ENCODE results near the gene RIPK3. TPM values are rescaled to one million over a fixed set of nuclear protein-coding genes. Genes with fewer than 3 reads are reported as not detected.
"Not testable (repeated sequence)": the region's sequence is repeated elsewhere in the genome, so short reads cannot be mapped to it uniquely, and the experiment has no call there.

The RIPK3 gene
- total RNA-seq, 2 experiments from 2014 or later: 26.9 to 28.6 TPM

- Mint-ChIP-seq H3K36me3 (ENCODE audit: low read depth) (no peaks in the 10 kb centered on the region), H3K27ac (peak overlapping the region; percentile 71), H3K4me1 (ENCODE audit: low read depth) (peaks cover 79% of the 10 kb centered on the region), H3K9me3 (ENCODE audit: insufficient read depth) (no peaks in the 10 kb centered on the region), H3K4me3 (peak overlapping the region; percentile 25), H3K27me3 (ENCODE audit: low read depth) (peaks cover 16% of the 10 kb centered on the region)
- ChIA-PET POLR2A (interaction anchor here (0.6 to 13.7 kb wide), 4 partner anchors 16 to 364 kb away, joined by 3 to 185 read pairs (median 4); partner anchors contain the start of genes CBLN3 and KHNYN), CTCF (interaction anchor here (1.1 to 9.0 kb wide), 5 partner anchors 8 to 107 kb away, joined by 3 to 142 read pairs (median 17); partner anchors contain the start of genes CIDEB, KHNYN, LTB4R and LTB4R2)
- peak; percentile 80 for DNase-seq
- peak; percentile 48 for ATAC-seq
Observed at GRCh38 chr14:24329736-24330135, 10.1 kb downstream of the RIPK3 start.

GRCh38 chr14:24329073-24329663 is 10.6 kb downstream of the RIPK3 start:
- CTCF ChIA-PET: interaction anchor here (0.7 to 9.0 kb wide), 7 partner anchors 8 to 108 kb away, joined by 3 to 142 read pairs (median 10); partner anchors contain the start of genes CIDEB, KHNYN, LTB4R and LTB4R2
- Mint-ChIP-seq H3K4me3 (no peak overlapping the region), H3K27me3 (ENCODE audit: low read depth) (peaks cover 14% of the 10 kb centered on the region), H3K27ac (peak overlapping the region; percentile 71), H3K9me3 (ENCODE audit: insufficient read depth) (no peaks in the 10 kb centered on the region), H3K36me3 (ENCODE audit: low read depth) (no peaks in the 10 kb centered on the region), H3K4me1 (ENCODE audit: low read depth) (peaks cover 77% of the 10 kb centered on the region)
- no peak for ATAC-seq
- POLR2A ChIA-PET: interaction anchor here (0.6 to 13.7 kb wide), 5 partner anchors 15 to 364 kb away, joined by 3 to 185 read pairs (median 4); partner anchors contain the start of genes CBLN3, KHNYN and TINF2
- DNase-seq: no peak

DNA sequence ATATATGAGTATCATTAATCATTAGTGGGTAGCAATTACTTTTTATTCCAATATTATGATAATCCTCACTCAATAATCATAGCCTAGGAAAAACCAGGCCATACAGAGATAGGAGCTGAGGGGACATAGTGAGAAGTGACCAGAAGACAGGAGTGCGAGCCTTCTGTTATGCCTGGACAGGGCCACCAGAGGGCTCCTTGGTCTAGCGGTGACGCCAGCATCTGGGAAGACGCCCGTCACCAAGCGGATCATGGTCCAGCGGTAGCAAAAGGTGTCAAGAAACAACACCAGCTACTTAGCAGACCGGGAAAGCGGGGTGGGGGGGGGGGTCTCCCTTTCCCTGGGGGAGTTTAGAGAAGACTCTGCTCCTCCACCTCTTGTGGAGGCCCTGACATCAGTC is 11.9 kb downstream of the RIPK3 start:
- H3K9me3 Mint-ChIP-seq (ENCODE audit: insufficient read depth); ATAC-seq; H3K36me3 Mint-ChIP-seq (ENCODE audit: low read depth); H3K27ac Mint-ChIP-seq; DNase-seq; H3K4me3 Mint-ChIP-seq: not testable (repeated sequence)
- POLR2A ChIA-PET: interaction anchor here (1.5 to 13.7 kb wide), 3 partner anchors 14 to 103 kb away, joined by 5 to 185 read pairs (median 7); partner anchors contain the start of genes CBLN3 and KHNYN
- peaks cover 64% of the 10 kb centered on the region for H3K4me1 Mint-ChIP-seq (ENCODE audit: low read depth)
- CTCF ChIA-PET: interaction anchor here (0.9 to 9.0 kb wide), 9 partner anchors 12 to 167 kb away, joined by 3 to 142 read pairs (median 6); partner anchors contain the start of genes CIDEB, IRF9, KHNYN and LTB4R
- peaks cover 11% of the 10 kb centered on the region for H3K27me3 Mint-ChIP-seq (ENCODE audit: low read depth)

- H3K9me3 Mint-ChIP-seq (ENCODE audit: insufficient read depth): no peaks in the 10 kb centered on the region
- peaks cover 8% of the 10 kb centered on the region for H3K27me3 Mint-ChIP-seq (ENCODE audit: low read depth)
- POLR2A ChIA-PET: interaction anchor here (1.5 kb wide), 1 partner anchor 103 kb away, joined by 7 read pairs; the partner anchor contains the start of genes CBLN3 and KHNYN
- no peak for DNase-seq
- no peak overlapping the region for H3K4me3 Mint-ChIP-seq
- no peak for ATAC-seq
- H3K27ac Mint-ChIP-seq: peak overlapping the region; percentile 90
- CTCF ChIA-PET: interaction anchor here (0.6 to 9.0 kb wide), 10 partner anchors 9 to 114 kb away, joined by 3 to 142 read pairs (median 6); partner anchors contain the start of genes CIDEB, KHNYN, LTB4R and LTB4R2
- H3K36me3 Mint-ChIP-seq (ENCODE audit: low read depth): no peaks in the 10 kb centered on the region
- H3K4me1 Mint-ChIP-seq (ENCODE audit: low read depth): peaks cover 60% of the 10 kb centered on the region
Observed at GRCh38 chr14:24327303-24327702, 12.5 kb downstream of the RIPK3 start.

- ATAC-seq (no peak), DNase-seq (no peak)
- ChIA-PET CTCF (interaction anchor here (1.2 to 9.0 kb wide), 7 partner anchors 7 to 112 kb away, joined by 3 to 142 read pairs (median 42); partner anchors contain the start of genes ADCY4, CBLN3, CIDEB and KHNYN), POLR2A (interaction anchor here (0.7 to 1.1 kb wide), 3 partner anchors 55 to 110 kb away, joined by 3 to 5 read pairs (median 3); partner anchors contain the start of gene RABGGTA)
- no peak overlapping the region for H3K27ac Mint-ChIP-seq
- no peaks in the 10 kb centered on the region for H3K36me3 Mint-ChIP-seq (ENCODE audit: low read depth)
- peaks cover 3% of the 10 kb centered on the region for H3K27me3 Mint-ChIP-seq (ENCODE audit: low read depth)
- H3K9me3 Mint-ChIP-seq (ENCODE audit: insufficient read depth): no peaks in the 10 kb centered on the region
- H3K4me1 Mint-ChIP-seq (ENCODE audit: low read depth): peaks cover 47% of the 10 kb centered on the region
- no peak overlapping the region for H3K4me3 Mint-ChIP-seq
Observed at GRCh38 chr14:24325963-24326362, 13.8 kb downstream of the RIPK3 start.

DNA sequence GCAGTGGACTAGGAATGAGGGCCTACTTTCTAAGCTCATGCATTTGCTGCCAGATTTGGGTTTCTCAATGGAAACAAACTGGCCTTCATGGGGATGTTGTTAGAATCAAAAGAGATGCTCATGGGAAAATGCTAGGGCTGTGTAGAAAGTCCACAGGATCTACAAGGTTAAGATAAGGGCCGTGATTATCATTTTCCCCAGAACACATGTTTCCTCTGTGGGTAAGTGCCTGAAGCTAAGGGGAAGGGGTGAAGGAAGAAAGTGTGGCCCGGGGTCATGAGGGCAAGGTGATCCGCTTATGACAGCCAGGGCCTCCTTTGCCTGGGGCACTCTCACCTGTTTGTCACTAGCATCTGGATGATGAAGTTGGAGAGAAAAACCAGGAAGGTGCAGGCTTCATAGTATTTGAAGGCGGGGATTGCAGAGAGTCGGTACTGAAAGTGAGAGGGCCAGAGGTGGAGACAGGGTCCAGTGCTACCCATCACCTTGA is 14.7 kb downstream of the RIPK3 start:
- Mint-ChIP-seq H3K36me3 (ENCODE audit: low read depth) (no peaks in the 10 kb centered on the region), H3K27ac (no peak overlapping the region), H3K4me3 (no peak overlapping the region), H3K9me3 (ENCODE audit: insufficient read depth) (no peaks in the 10 kb centered on the region), H3K4me1 (ENCODE audit: low read depth) (peaks cover 39% of the 10 kb centered on the region), H3K27me3 (ENCODE audit: low read depth) (peaks cover 7% of the 10 kb centered on the region)
- ATAC-seq (no peak), DNase-seq (no peak)
- ChIA-PET CTCF (interaction anchor here (1.0 to 8.9 kb wide), 7 partner anchors 8 to 113 kb away, joined by 3 to 87 read pairs (median 5); partner anchors contain the start of genes ADCY4, CBLN3, CIDEB and KHNYN), POLR2A (interaction anchor here (0.7 to 1.1 kb wide), 4 partner anchors 54 to 111 kb away, joined by 3 to 5 read pairs (median 4); partner anchors contain the start of genes KHNYN and RABGGTA)

GRCh38 chr14:24324024-24324423 is 15.8 kb downstream of the RIPK3 start:
- Mint-ChIP-seq H3K27ac (no peak overlapping the region), H3K9me3 (ENCODE audit: insufficient read depth) (no peaks in the 10 kb centered on the region), H3K4me3 (no peak overlapping the region), H3K36me3 (ENCODE audit: low read depth) (no peaks in the 10 kb centered on the region), H3K27me3 (ENCODE audit: low read depth) (peaks cover 14% of the 10 kb centered on the region), H3K4me1 (ENCODE audit: low read depth) (peaks cover 29% of the 10 kb centered on the region)
- no peak for ATAC-seq
- CTCF ChIA-PET: interaction anchor here (0.9 to 8.9 kb wide), 7 partner anchors 9 to 114 kb away, joined by 3 to 87 read pairs (median 5); partner anchors contain the start of genes ADCY4, CBLN3, CIDEB and KHNYN
- POLR2A ChIA-PET: no interaction called here
- no peak for DNase-seq

DNA sequence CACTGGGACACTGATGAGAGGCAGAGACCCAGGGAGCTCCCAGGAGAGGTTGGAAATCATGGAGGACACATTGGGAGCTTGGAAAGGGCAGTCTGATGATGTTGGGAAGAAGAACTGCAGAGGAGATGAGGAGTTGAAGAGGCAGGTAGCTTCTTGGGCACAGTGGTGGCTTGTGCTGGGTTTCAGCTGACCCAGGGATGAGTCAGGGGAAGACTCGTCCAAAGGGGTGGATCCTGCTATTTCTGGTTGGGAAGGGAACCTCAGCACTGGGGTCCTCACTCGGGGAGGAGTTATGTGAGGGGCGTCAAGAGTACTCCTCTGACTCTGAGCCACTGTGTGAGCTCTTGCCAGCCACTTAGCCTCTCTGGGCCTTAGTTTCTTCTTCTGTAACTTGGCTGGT is 16.4 kb downstream of the RIPK3 start:
- ChIA-PET CTCF (interaction anchor here (0.9 to 8.9 kb wide), 5 partner anchors 10 to 114 kb away, joined by 3 to 87 read pairs (median 5); partner anchors contain the start of genes ADCY4, CIDEB, LTB4R and LTB4R2), POLR2A (interaction anchor here (1.1 to 1.3 kb wide), 2 partner anchors 12 to 108 kb away, joined by 3 read pairs; partner anchors contain the start of gene LTB4R)
- Mint-ChIP-seq H3K27ac (no peak overlapping the region), H3K9me3 (ENCODE audit: insufficient read depth) (no peaks in the 10 kb centered on the region), H3K4me1 (ENCODE audit: low read depth) (peaks cover 24% of the 10 kb centered on the region), H3K27me3 (ENCODE audit: low read depth) (peaks cover 15% of the 10 kb centered on the region), H3K4me3 (no peak overlapping the region), H3K36me3 (ENCODE audit: low read depth) (no peaks in the 10 kb centered on the region)
- ATAC-seq: no peak
- DNase-seq: no peak

GRCh38 chr14:24322672-24323071 is 17.1 kb downstream of the RIPK3 start:
- ATAC-seq: no peak
- H3K9me3 Mint-ChIP-seq (ENCODE audit: insufficient read depth): no peaks in the 10 kb centered on the region
- H3K4me3 Mint-ChIP-seq: no peak overlapping the region
- ChIA-PET POLR2A (interaction anchor here (0.8 to 1.3 kb wide), 3 partner anchors 11 to 109 kb away, joined by 3 to 4 read pairs (median 3); partner anchors contain the start of genes KHNYN and LTB4R), CTCF (interaction anchor here (1.2 to 8.9 kb wide), 5 partner anchors 9 to 114 kb away, joined by 3 to 87 read pairs (median 5); partner anchors contain the start of genes ADCY4, CIDEB, LTB4R and LTB4R2)
- peaks cover 3% of the 10 kb centered on the region for H3K36me3 Mint-ChIP-seq (ENCODE audit: low read depth)
- H3K4me1 Mint-ChIP-seq (ENCODE audit: low read depth): peaks cover 19% of the 10 kb centered on the region
- H3K27me3 Mint-ChIP-seq (ENCODE audit: low read depth): peaks cover 19% of the 10 kb centered on the region
- no peak overlapping the region for H3K27ac Mint-ChIP-seq
- DNase-seq: no peak

DNA sequence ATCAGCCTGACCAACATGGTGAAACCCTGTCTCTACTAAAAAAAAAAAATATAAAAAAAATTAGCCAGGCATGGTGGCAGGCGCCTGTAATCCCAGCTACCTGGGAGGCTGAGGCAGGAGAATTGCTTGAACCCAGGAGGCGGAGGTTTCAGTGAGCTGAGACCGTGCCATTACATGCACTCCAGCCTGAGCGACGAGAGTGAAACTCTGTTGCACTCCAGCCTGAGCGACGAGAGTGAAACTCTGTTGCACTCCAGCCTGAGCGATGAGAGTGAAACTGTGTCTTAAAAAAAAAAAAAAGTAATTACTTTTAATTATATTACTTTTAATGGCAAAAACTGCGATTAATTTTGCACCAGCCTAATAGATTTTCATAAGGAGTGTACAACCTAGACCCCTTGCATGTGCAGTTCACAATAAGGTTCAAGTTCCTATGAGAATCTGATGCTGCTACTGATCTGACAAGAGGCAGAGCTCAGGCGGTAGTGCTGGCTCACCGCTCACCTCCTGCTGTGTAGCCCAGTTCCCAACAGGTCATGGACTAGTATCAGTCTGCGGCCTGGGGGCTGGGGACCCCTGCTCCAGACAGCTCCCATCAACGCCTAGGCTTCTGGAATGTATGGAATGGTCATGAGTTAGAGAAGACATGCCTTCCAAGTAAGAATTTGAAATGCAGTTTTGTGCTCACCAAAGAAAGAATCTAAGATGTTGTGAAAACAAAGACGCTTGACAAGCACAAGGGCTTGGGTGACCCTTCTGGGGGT is 18.4 kb downstream of the RIPK3 start:
- peaks cover 8% of the 10 kb centered on the region for H3K36me3 Mint-ChIP-seq (ENCODE audit: low read depth)
- DNase-seq (no peak), ATAC-seq (no peak)
- H3K4me3 Mint-ChIP-seq: no peak overlapping the region
- no peaks in the 10 kb centered on the region for H3K9me3 Mint-ChIP-seq (ENCODE audit: insufficient read depth)
- CTCF ChIA-PET: interaction anchor here (1.6 to 8.9 kb wide), 5 partner anchors 8 to 110 kb away, joined by 3 to 87 read pairs (median 5); partner anchors contain the start of genes ADCY4, CIDEB, LTB4R and LTB4R2
- H3K27me3 Mint-ChIP-seq (ENCODE audit: low read depth): peaks cover 19% of the 10 kb centered on the region
- POLR2A ChIA-PET: interaction anchor here (0.8 kb wide), 1 partner anchor 109 kb away, joined by 4 read pairs; the partner anchor contains the start of gene KHNYN
- peaks cover 22% of the 10 kb centered on the region for H3K4me1 Mint-ChIP-seq (ENCODE audit: low read depth)
- no peak overlapping the region for H3K27ac Mint-ChIP-seq
